ENCODE data around the gene SLC16A7.

Gene SLC16A7

DNA sequence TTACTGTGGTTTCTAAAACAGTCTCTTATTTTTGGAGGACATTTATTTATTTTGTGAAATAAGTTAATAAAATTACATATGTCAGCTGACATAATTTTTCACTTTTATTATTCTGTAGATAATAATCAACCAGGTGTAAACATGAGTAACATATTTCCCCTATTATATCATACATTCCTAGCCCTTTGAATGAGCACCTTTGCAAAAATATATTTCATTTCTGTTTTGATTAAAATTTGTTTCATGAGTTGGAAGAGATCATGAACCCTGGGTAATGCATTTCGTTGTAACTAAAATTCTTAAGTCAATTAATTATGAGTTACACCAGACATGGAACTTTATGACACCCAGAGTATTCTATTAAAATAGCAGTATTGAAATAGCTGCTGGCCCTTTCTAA is 56.3 kb downstream of the SLC16A7 start:
- TF ChIP-seq, protein P1, sequence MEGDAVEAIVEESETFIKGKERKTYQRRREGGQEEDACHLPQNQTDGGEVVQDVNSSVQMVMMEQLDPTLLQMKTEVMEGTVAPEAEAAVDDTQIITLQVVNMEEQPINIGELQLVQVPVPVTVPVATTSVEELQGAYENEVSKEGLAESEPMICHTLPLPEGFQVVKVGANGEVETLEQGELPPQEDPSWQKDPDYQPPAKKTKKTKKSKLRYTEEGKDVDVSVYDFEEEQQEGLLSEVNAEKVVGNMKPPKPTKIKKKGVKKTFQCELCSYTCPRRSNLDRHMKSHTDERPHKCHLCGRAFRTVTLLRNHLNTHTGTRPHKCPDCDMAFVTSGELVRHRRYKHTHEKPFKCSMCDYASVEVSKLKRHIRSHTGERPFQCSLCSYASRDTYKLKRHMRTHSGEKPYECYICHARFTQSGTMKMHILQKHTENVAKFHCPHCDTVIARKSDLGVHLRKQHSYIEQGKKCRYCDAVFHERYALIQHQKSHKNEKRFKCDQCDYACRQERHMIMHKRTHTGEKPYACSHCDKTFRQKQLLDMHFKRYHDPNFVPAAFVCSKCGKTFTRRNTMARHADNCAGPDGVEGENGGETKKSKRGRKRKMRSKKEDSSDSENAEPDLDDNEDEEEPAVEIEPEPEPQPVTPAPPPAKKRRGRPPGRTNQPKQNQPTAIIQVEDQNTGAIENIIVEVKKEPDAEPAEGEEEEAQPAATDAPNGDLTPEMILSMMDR (IDR thresholded peaks at IDR 0.05; ENCODE audit: extremely low read depth, missing control alignments), result no peak
- no peak for DNase-seq (ENCODE audit: low spot score)

DNA sequence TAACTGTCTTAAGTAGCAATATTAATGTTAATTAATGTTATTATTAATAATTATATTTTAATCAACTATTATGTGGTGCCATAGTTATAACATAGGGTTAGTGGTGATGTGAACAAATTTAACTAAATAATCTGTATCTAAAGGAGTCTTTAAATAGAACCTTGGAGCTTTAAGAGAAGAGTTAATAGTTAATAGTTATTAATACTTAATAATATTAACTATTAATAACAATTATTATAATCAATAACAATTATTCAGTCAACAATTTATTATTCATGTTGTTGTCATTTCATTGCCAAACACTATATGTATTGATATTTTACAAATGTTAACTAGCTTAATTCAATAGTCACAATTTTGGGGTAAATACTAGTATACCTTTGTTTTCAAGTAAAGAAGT is 58.2 kb downstream of the SLC16A7 start:
- TF ChIP-seq, protein P1 (IDR thresholded peaks at IDR 0.05; ENCODE audit: extremely low read depth, missing control alignments), result no peak
- DNase-seq (ENCODE audit: low spot score), result no peak

DNA sequence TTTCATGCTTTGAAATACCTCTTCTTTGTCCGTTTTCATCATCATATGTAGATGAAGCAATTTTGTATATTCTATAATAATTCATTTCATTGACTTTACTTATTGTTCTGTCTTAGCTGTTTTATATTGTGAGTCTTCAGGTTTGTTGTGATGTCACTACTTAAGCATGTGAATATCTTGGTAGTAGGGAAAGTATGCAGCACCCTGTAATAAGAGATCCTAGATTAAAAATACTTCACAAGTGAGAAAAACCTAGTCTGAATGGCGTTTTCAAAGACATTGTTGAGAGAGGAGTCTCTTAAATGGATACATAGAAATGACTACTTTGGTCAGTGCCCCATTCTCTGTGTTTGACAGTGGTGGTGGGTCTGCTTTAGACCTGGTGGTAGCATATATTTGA is 61.4 kb downstream of the SLC16A7 start:
- DNase-seq (ENCODE audit: low spot score), result no peak
- TF ChIP-seq, protein P1 (IDR thresholded peaks at IDR 0.05; ENCODE audit: extremely low read depth, missing control alignments), result no peak

DNA sequence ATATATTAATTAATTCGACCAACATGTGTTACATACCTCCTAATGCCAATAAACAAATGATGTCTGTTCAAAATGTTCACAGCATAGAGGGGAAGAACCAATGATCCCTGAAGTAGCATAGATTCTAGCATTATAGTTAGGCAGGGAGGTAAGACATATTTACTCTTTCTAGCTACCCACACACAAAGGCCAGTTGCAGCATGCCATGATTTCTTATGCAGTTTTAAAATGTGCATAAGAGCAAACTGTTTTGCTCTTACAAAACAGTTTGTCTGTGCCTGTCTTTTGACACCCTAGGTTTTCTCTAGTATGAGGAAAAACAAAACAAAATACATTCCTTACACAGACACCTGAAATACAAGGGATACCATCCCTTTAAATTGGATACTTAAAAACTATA is 61.9 kb downstream of the SLC16A7 start:
- no peak for DNase-seq (ENCODE audit: low spot score)
- TF ChIP-seq, protein P1 (IDR thresholded peaks at IDR 0.05; ENCODE audit: extremely low read depth, missing control alignments), result no peak

DNA sequence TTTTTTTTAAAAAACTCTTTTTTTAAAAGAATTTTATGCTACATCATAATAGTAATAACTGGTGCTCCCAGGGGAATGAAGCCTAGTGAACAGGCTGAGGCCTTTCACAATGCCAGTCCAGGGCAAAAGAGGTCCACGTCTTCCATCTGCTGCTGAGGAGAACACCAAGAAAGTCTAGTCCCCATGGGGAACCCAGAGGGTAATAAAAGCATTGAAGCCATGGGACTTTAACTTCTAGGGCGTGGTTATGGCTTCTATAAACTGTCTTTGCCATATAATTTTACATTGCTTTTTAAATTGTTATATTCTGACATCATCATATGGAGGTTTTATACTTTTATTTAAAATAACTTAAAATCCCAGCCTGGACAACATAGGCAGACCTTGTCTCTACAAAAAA is 64.3 kb downstream of the SLC16A7 start:
- DNase-seq (ENCODE audit: low spot score), result no peak
- TF ChIP-seq, protein P1 (IDR thresholded peaks at IDR 0.05; ENCODE audit: extremely low read depth, missing control alignments), result no peak

DNA sequence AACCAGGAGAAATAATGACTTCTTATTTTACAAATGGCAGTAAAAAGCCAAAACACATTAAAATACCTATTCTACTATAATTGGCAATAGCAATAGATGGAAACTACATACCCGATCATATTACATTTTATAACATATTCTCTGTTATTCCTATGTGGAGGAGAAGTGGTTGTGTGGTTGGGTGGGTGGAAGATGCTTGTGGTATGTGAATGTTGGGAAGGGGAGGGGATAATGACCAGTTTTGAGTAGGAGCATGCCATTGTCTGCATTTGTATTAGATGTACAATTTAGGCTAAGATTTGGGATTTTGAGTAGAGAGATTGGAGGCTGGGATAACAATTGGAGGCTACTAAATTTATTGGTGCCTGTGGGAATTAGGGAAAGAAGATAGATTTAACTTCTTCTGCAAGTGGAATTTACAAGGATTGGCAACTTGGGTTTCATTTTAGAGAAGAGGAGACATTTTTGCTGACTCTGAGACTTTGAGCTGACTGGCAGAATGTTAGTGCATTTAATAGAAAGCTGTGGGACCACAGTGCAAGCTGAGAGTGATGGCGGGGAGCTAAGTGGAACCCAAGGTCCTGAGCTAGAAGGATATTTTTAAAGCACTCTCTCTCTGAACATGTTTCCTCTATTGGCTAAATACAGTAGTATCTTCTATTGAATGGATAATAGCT is 65.2 kb downstream of the SLC16A7 start:
- TF ChIP-seq, protein P1 (IDR thresholded peaks at IDR 0.05; ENCODE audit: extremely low read depth, missing control alignments), result no peak
- DNase-seq (ENCODE audit: low spot score), result no peak

DNA sequence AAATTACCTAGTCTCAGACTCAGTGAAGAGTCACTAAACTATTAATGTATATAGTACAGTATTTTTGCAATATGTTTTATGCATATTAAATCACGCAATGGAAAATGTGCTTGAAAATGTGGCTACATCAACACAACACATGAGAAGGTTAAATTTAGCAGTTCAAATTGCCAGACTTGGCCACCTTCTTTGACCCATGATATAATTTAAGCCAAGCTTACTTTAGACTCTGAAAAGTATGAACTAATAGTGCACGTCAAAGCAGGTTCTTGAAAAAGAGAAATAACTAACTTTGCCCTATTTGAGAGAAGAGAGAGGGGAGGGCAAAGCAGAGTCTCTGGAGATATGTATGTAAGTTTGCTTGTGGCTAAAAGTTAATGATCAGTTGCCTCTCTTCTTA is 68.7 kb downstream of the SLC16A7 start:
- DNase-seq (ENCODE audit: low spot score), result no peak
- TF ChIP-seq, protein P1 (IDR thresholded peaks at IDR 0.05; ENCODE audit: extremely low read depth, missing control alignments), result no peak
